Measurements from ENCODE around the gene PYGL. TPM values are rescaled to one million over a fixed set of nuclear protein-coding genes. Genes with fewer than 3 reads are reported as not detected.

Gene PYGL
- total and polyA plus RNA-seq, 10 of the 15 experiments (the other 5 are each of a cell fraction or from before 2014, with no cell fraction given), result 0.05 to 1.4 (median 0.79) TPM

DNA sequence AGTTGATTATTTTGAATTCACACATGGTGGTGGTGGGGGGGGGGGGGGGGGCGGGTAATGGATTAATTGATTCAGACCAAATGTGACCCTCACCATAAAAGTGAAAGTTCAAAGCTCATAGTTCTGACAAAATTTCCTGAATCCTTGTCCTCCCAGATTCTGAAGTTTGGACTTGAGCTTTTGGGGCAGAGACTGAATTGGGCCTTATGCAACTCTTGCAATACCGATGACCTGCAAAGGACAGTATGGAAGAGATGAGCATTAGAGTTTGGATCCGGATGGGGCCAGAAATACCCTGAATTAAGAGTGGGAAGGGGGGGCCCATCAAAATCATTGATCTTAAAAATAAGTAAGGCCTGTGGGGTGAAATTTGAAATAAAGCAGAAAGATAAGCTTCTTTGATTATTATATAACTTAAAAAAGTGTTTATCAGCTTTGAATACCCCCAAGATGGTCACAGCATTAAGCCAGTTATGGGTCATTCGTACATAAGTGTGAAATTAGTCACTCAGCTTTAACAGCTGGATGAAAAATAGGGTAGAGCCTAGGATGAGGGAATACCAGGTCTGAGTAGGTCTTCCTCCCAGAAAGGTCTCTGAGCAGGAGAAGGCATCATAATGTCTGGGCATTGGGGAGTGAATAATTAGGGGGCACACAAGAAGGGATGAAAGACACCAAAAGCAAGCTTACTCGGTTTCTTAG lies 2.1 kb upstream of the PYGL start:
- TF ChIP-seq NFIC (IDR thresholded peaks at IDR 0.05; ENCODE audit: low read depth, low read length) (no peak), ASH2L (IDR thresholded peaks at IDR 0.05; ENCODE audit: borderline replicate concordance, low read depth) (no peak), ZNF384 (IDR thresholded peaks at IDR 0.05; ENCODE audit: borderline replicate concordance, low read depth, low read length) (no peak), ETV6 (conservative IDR thresholded peaks at IDR 0.05 in 1 of 2, IDR thresholded peaks at IDR 0.05 in 1 of 2; ENCODE audit: borderline replicate concordance in 1 of 2, low read depth in 1 of 2) (no peak), ESRRA (IDR thresholded peaks at IDR 0.05; ENCODE audit: low read length) (no peak), NR2C2 (IDR thresholded peaks at IDR 0.05; ENCODE audit: borderline replicate concordance, control insufficient read depth, insufficient read length, low read depth) (no peak), TCF7 (IDR thresholded peaks at IDR 0.05; ENCODE audit: borderline replicate concordance) (no peak), FOXK2 (IDR thresholded peaks at IDR 0.05) (no peak)
- TF ChIP-seq, protein P1, sequence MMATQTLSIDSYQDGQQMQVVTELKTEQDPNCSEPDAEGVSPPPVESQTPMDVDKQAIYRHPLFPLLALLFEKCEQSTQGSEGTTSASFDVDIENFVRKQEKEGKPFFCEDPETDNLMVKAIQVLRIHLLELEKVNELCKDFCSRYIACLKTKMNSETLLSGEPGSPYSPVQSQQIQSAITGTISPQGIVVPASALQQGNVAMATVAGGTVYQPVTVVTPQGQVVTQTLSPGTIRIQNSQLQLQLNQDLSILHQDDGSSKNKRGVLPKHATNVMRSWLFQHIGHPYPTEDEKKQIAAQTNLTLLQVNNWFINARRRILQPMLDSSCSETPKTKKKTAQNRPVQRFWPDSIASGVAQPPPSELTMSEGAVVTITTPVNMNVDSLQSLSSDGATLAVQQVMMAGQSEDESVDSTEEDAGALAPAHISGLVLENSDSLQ (IDR thresholded peaks at IDR 0.05), result no peak
- H3K79me2 ChIP-seq (ENCODE audit: control insufficient read depth, insufficient read depth, low read length), result no peaks in the 10 kb centered on the region
- no peak overlapping the region for H3K4me2 ChIP-seq (ENCODE audit: control insufficient read depth, insufficient read depth)
- no peaks in the 10 kb centered on the region for H4K20me1 ChIP-seq (ENCODE audit: control insufficient read depth, insufficient read depth)
- no peaks in the 10 kb centered on the region; the same call in 2 of the 3 replicates for H3K9me3 ChIP-seq (replicated peaks; ENCODE audit: control insufficient read depth, insufficient read depth, low read length)
- no TSS peak for BruUV-seq (replicated peaks)
- H3K27ac ChIP-seq (ENCODE audit: control insufficient read depth, insufficient read depth), result no peak overlapping the region
- SMC1A ChIA-PET (ENCODE audit: uncharacterized antibody, unreplicated experiment), result no interaction called here
- 60% methylated on average over 5 of the region's 5 CpGs for WGBS (ENCODE audit: insufficient coverage, insufficient replicate concordance, low lambda C conversion rate, missing lambda C conversion rate)
- H3K9ac ChIP-seq (ENCODE audit: control insufficient read depth, insufficient read depth, low read length), result no peak overlapping the region
- H2AFZ ChIP-seq (ENCODE audit: control insufficient read depth, low read depth, low read length), result no peak overlapping the region
- CTCF ChIA-PET, result no interaction called here
- POLR2A ChIA-PET, result no interaction called here
- peaks cover 8% of the 10 kb centered on the region for H3K4me1 ChIP-seq (ENCODE audit: control insufficient read depth, insufficient read depth, low read length)
- ATAC-seq, result no peak
- RAD21 ChIA-PET (ENCODE audit: unreplicated experiment), result no interaction called here
- no peak for DNase-seq (ENCODE audit: low read depth, low spot score)
- in situ Hi-C loops (cut with MboI), result no loop called here
- FAIRE-seq, result no peak
- H3K4me3 ChIP-seq, result no peak overlapping the region
- no peaks in the 10 kb centered on the region for H3K36me3 ChIP-seq (ENCODE audit: control insufficient read depth in 2 of 2, insufficient read depth in 2 of 2, low read length in 1 of 2)
- intact Hi-C loops (cut with micrococcal nuclease; ENCODE audit: unreplicated experiment), result no loop called here
- H3K27me3 ChIP-seq (replicated peaks in 1 of 2; ENCODE audit: control insufficient read depth in 2 of 2, insufficient read depth in 2 of 2, low read length in 1 of 2), result peaks cover 6 to 14% of the 10 kb centered on the region in 2 experiments
